Keratinocyte (primary cell): ENCODE measurements around the gene ADARB2. TPM values are rescaled to one million over a fixed set of nuclear protein-coding genes. Genes with fewer than 3 reads are reported as not detected.

Source experiments
- DNase-seq: peaks from one replicate; pipeline ENCODE4 v3.0.0-alpha.2; 2011; ENCODE audit warnings: low read depth, missing footprints, low spot score
- FAIRE-seq: peaks from 2 replicates; lab custom pipeline; 2011; peaks lifted over from hg19 to GRCh38; lab: Jason Lieb, UNC
- H2AFZ ChIP-seq: 2 replicates; pipeline ENCODE4 v1.6.0; 2012; ENCODE audit warnings: low read length, control low read depth, inconsistent platforms; ENCODE audit not compliant: control insufficient read depth
- H3K27ac ChIP-seq: 2 replicates; pipeline ENCODE4 v1.5.1; 2011; ENCODE audit warnings: low read length; ENCODE audit not compliant: control insufficient read depth, insufficient read depth
- H3K27me3 ChIP-seq: 3 replicates; pipeline ENCODE4 v1.6.0; 2011; ENCODE audit warnings: low read length; ENCODE audit not compliant: control insufficient read depth, insufficient read depth; ENCODE audit errors: extremely low read depth
- H3K36me3 ChIP-seq, 2 experiments: 2 replicates in 1 of 2; 3 replicates in 1 of 2; pipeline ENCODE4 v1.5.1; 2011; ENCODE audit warnings: low read length in 2 of 2, mild to moderate bottlenecking in 1 of 2; ENCODE audit not compliant: control insufficient read depth in 2 of 2, insufficient read depth in 2 of 2; ENCODE audit errors: extremely low read depth in 1 of 2
- H3K4me1 ChIP-seq: 3 replicates; pipeline ENCODE4 v1.5.1; 2011; ENCODE audit warnings: low read length; ENCODE audit not compliant: control insufficient read depth, insufficient read depth; ENCODE audit errors: extremely low read depth
- H3K4me2 ChIP-seq: 3 replicates; pipeline ENCODE4 v1.6.0; 2011; ENCODE audit warnings: low read depth, low read length; ENCODE audit not compliant: control insufficient read depth, insufficient read depth; ENCODE audit errors: extremely low read depth
- H3K4me3 ChIP-seq, 3 experiments: fragments of 200-600 bp in 1 of 3; sonication (generic) in 1 of 3; 2 replicates in 2 of 3; 3 replicates in 1 of 3; pipeline ENCODE4 v1.5.1; 2011 to 2016; ENCODE audit warnings: low read length in 3 of 3, mild to moderate bottlenecking in 3 of 3, control low read depth in 2 of 3, inconsistent platforms in 1 of 3, low read depth in 1 of 3, mixed read lengths in 1 of 3, mixed run types in 1 of 3, moderate library complexity in 1 of 3; ENCODE audit not compliant: control insufficient read depth in 2 of 3, insufficient read depth in 2 of 3; ENCODE audit errors: extremely low read depth in 1 of 3
- H3K79me2 ChIP-seq: 2 replicates; pipeline ENCODE4 v1.6.0; 2012; ENCODE audit warnings: low read length; ENCODE audit not compliant: control insufficient read depth, insufficient read depth
- H3K9ac ChIP-seq: 3 replicates; pipeline ENCODE4 v1.6.0; 2011; ENCODE audit warnings: low read length; ENCODE audit not compliant: control insufficient read depth, insufficient read depth; ENCODE audit errors: extremely low read depth
- H3K9me1 ChIP-seq: 3 replicates; pipeline ENCODE4 v1.6.0; 2011; ENCODE audit warnings: low read length; ENCODE audit not compliant: control insufficient read depth, insufficient read depth; ENCODE audit errors: extremely low read depth
- H3K9me3 ChIP-seq: 2 replicates; pipeline ENCODE4 v1.5.1; 2012; ENCODE audit warnings: low read depth, low read length; ENCODE audit not compliant: control insufficient read depth
- H4K20me1 ChIP-seq: 3 replicates; pipeline ENCODE4 v1.6.0; 2011; ENCODE audit warnings: low read length; ENCODE audit not compliant: control insufficient read depth, insufficient read depth; ENCODE audit errors: extremely low read depth
- CTCF ChIP-seq, 3 experiments: IDR thresholded peaks in 1 of 3; conservative IDR thresholded peaks in 1 of 3; optimal IDR thresholded peaks in 1 of 3; 2 replicates in 2 of 3; 3 replicates in 1 of 3; pipeline versions ENCODE3 to v1.5.1; 2011; ENCODE audit warnings: low read length in 3 of 3, mild to moderate bottlenecking in 3 of 3, moderate library complexity in 2 of 3, control low read depth in 1 of 3, inconsistent platforms in 1 of 3; ENCODE audit not compliant: insufficient read depth in 2 of 3; ENCODE audit errors: extremely low read depth in 1 of 3
- EZH2 ChIP-seq: IDR thresholded peaks from one replicate; pipeline ENCODE4 v1.6.1; 2012; ENCODE audit warnings: inconsistent platforms, mild to moderate bottlenecking, low read length, moderate library complexity
- dilution Hi-C: fragments of 300-500 bp; cut with MboI; formaldehyde crosslinking; loops from one replicate; pipeline ENCODE4 v1.7.0; 2020; ENCODE audit warnings: low sequenced_read_pairs; ENCODE audit not compliant: extremely low pct_ligation_motif_present
- polyA plus RNA-seq, 5 experiments: library from polyadenylated mRNA; depleted of rRNA in 3 of 5; stranded (reverse) in 3 of 5; stranded (forward) in 1 of 5; unstranded in 1 of 5; fragments of >200 nt; gene quantifications; 1 replicate in 1 of 5; 2 replicates in 3 of 5; 3 replicates in 1 of 5; pipeline versions ENCODE4 v1.2.1 to v1.2.3, GENCODE V29; 2011 to 2012; ENCODE audit warnings: missing spikeins in 2 of 5, low read depth in 1 of 5, low replicate concordance in 1 of 5

The ADARB2 gene
- polyA plus RNA-seq, 1 donor (not counting 4 experiments of a cell fraction or from before 2014, with no cell fraction given), result not detected

DNA sequence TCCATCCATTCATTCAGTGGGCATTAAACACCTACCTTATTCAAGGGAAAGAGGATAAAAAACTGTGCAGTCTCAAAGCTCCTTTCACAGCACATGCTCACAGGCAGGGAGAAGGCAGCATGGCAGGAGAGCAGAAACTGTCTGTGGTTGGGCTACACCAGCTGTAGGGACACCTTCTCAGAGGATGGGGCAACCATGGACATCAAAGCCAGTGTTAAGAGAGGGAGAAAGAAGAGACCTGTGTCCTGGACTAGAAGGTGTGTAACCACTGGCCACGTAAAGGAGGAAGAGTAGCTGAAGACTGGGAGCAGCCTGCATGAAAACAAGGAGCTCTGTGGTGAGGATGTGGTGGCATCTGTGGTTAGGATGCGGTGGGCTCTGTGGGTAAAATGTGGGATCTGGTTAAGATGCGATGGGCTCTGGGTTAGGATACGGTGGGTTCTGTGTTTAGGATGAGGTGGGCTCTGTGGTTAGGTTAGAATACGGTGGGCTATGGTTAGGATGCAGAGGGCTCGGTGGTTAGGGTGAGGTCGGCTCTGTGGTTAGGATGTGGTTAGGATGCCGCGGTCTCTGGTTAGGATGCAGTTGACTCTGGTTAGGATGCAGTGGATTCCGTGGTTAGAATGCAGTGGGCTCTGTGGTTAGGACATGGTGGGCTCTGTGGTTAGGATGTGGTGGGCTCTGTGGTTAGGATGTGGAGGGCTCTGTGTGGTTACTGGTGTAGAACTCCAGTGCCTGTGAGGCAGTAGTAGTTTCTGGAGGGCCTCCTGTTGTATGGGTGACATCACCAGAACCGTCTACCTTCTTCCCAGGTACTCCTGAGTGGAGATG lies 483.6 kb downstream of the ADARB2 start:
- Histone ChIP-seq H3K4me1 (no peaks in the 10 kb centered on the region), H3K36me3 (no peaks in the 10 kb centered on the region), H3K9me1 (no peaks in the 10 kb centered on the region), H3K9me3 (no peaks in the 10 kb centered on the region), H3K27ac (no peak overlapping the region), H2AFZ (no peak overlapping the region), H3K79me2 (no peaks in the 10 kb centered on the region), H3K27me3 (no peaks in the 10 kb centered on the region), H3K4me2 (no peak overlapping the region), H3K4me3 (no peak overlapping the region), H3K9ac (no peak overlapping the region), H4K20me1 (no peaks in the 10 kb centered on the region)
- no peak for DNase-seq
- no peak for FAIRE-seq
- TF ChIP-seq CTCF (optimal IDR thresholded peaks at IDR 0.05 in 1 of 3, IDR thresholded peaks at IDR 0.05 in 1 of 3, conservative IDR thresholded peaks at IDR 0.05 in 1 of 3; ENCODE audit: extremely low read depth in 1 of 3, insufficient read depth in 2 of 3, low read length in 3 of 3), result no peak
- TF ChIP-seq EZH2, result no peak
- dilution Hi-C loops, result no loop called here

DNA sequence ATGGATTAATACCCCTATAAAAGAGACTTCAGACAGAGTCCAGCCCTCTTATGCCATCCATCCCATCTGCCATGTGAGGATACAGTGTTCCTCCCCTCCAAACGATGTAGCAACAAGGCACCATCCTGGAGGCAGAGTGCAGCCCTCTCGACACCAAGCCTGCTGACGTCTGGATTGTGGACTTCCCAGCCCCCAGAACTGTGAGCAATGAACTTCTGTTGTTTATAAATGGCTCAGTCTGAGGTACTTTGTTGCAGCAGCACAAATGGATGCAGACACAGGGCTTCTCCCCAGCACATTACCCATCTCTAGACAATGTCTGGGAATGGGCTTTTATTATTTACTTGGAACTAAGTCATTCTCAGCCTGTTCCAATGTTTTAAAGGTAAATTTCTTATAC lies 485.6 kb downstream of the ADARB2 start:
- DNase-seq, result no peak
- Histone ChIP-seq H3K79me2 (no peaks in the 10 kb centered on the region), H3K27me3 (no peaks in the 10 kb centered on the region), H3K27ac (no peak overlapping the region), H2AFZ (no peak overlapping the region), H3K4me1 (no peaks in the 10 kb centered on the region), H3K9me1 (no peaks in the 10 kb centered on the region), H3K4me2 (no peak overlapping the region), H4K20me1 (no peaks in the 10 kb centered on the region), H3K4me3 (no peak overlapping the region), H3K9me3 (no peaks in the 10 kb centered on the region), H3K9ac (no peak overlapping the region), H3K36me3 (no peaks in the 10 kb centered on the region)
- no peak for FAIRE-seq
- dilution Hi-C loops, result no loop called here
- TF ChIP-seq CTCF (optimal IDR thresholded peaks at IDR 0.05 in 1 of 3, IDR thresholded peaks at IDR 0.05 in 1 of 3, conservative IDR thresholded peaks at IDR 0.05 in 1 of 3; ENCODE audit: extremely low read depth in 1 of 3, insufficient read depth in 2 of 3, low read length in 3 of 3), result no peak
- no peak for TF ChIP-seq EZH2
